ENCODE results near the gene BABAM2.

- TF ChIP-seq CTCF (IDR thresholded peaks at IDR 0.05) (no peak), EP300 (IDR thresholded peaks at IDR 0.05) (no peak)
Observed at GRCh38 chr2:28267282-28267681, 376.8 kb downstream of the BABAM2 start.

Measured in sigmoid colon (tissue), 4 donors.